ENCODE results near the gene NTRK1. TPM values are rescaled to one million over a fixed set of nuclear protein-coding genes. Genes with fewer than 3 reads are reported as not detected.

NTRK1 gene
- polyA plus RNA-seq, 1 experiment: 0.02 TPM

DNA sequence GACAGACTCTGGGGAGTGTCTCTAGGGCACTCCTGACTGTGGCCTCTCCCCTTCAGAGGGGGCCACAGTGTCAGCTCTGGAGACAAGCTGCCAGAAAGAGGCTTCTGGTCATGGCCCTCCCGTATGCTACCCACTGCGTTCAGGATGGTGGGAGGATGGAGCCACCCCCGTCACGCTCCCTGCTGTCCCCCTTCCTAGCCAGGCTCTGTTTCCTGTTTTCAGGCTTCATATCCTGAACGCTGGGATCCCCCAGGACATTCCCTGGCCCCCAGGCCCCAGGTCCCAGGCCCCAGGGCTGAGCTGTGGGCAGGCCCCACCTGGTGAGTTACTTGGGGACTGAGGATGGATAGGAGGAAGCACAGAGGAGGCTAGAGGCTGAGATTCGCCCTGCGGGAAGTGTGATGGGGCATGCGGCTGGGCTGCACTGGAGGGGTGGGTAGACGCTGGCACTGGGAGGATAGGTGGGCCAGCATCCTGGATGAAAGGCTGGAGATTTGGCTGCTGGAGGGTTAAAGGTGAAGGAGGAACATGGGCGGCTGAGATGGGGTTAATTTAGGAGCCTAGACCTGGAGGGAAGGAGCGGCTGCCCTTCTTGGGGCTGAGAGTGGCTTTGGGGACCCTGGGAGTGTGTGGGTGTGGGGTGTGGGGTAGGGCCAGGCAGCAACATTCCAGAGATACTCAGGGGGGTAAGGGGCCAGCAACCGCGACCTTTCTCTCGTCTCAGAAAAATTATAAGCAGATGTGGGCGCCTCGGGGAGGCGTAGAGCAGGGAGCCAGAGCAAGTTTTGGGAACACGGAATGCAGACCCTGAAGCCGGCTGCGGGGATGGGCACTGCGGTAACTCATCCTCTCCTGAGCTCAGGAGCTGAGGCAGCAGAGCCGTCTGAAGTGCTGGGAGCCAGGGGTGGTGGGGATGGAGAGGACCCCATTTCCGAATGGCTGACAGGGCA is 41.6 kb downstream of the NTRK1 start:
- POLR2A ChIA-PET: interaction anchor here (1.0 kb wide), 1 partner anchor 194 kb away, joined by 4 read pairs; no protein-coding TSS in a partner anchor
- CTCF ChIA-PET: interaction anchor here (0.6 to 7.4 kb wide), 9 partner anchors 9 to 276 kb away, joined by 3 to 64 read pairs (median 3); partner anchors contain the start of gene LRRC71
- DNase-seq (ENCODE audit: low read depth): no peak
- Histone ChIP-seq H3K27me3 (ENCODE audit: control insufficient read depth, insufficient read depth, low read length) (no peaks in the 10 kb centered on the region), H3K4me3 (ENCODE audit: low read depth, low read length) (no peak overlapping the region), H3K36me3 (ENCODE audit: control insufficient read depth, insufficient read depth, low read length) (peaks cover 21% of the 10 kb centered on the region)
- TF ChIP-seq, protein P1, sequence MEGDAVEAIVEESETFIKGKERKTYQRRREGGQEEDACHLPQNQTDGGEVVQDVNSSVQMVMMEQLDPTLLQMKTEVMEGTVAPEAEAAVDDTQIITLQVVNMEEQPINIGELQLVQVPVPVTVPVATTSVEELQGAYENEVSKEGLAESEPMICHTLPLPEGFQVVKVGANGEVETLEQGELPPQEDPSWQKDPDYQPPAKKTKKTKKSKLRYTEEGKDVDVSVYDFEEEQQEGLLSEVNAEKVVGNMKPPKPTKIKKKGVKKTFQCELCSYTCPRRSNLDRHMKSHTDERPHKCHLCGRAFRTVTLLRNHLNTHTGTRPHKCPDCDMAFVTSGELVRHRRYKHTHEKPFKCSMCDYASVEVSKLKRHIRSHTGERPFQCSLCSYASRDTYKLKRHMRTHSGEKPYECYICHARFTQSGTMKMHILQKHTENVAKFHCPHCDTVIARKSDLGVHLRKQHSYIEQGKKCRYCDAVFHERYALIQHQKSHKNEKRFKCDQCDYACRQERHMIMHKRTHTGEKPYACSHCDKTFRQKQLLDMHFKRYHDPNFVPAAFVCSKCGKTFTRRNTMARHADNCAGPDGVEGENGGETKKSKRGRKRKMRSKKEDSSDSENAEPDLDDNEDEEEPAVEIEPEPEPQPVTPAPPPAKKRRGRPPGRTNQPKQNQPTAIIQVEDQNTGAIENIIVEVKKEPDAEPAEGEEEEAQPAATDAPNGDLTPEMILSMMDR (IDR thresholded peaks at IDR 0.05; ENCODE audit: insufficient read depth, low read depth, low read length): no peak

DNA sequence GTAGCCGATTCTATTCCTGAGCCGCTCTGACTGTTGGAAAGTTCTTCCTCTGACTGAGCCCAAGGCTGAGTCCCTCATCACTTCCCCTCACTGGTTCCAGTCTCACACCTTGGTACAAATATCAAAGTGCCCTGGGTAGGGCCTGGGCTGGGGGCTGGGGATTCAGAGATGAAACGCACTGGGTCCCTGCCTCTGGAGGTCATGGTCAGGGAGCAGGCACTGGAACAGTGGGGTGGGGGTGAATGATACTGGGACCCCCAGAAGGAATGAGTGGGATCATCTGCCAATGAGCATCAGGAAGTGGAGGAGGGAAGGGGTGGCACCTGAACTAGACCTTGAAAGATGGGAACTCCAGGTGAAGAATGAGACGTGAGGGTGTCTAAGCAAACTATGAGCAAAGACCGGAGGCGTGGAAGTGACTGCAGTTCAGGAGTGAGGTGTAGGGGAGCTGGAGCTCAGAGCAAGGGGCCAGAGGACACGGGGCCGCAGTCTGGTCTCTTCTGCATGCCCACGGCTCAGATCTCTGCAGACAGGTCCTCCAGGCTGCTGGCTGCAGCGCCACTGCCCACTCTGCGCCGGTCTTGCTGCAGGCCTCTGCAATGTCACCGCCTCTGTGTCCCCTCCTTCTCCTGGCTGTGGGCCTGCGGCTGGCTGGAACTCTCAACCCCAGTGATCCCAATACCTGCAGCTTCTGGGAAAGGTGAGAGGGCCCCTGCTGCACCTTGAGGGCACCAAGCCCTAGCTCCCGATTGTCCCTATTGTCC is 42.8 kb downstream of the NTRK1 start:
- H3K36me3 ChIP-seq (ENCODE audit: control insufficient read depth, insufficient read depth, low read length): peaks cover 29% of the 10 kb centered on the region
- CTCF ChIA-PET: interaction anchor here (1.0 to 7.4 kb wide), 4 partner anchors 8 to 177 kb away, joined by 4 to 64 read pairs (median 28); partner anchors contain the start of gene LRRC71
- TF ChIP-seq, protein P1 (IDR thresholded peaks at IDR 0.05; ENCODE audit: insufficient read depth, low read depth, low read length): no peak
- no peak for DNase-seq (ENCODE audit: low read depth)
- H3K27me3 ChIP-seq (ENCODE audit: control insufficient read depth, insufficient read depth, low read length): no peaks in the 10 kb centered on the region
- POLR2A ChIA-PET: no interaction called here
- H3K4me3 ChIP-seq (ENCODE audit: low read depth, low read length): no peak overlapping the region

DNA sequence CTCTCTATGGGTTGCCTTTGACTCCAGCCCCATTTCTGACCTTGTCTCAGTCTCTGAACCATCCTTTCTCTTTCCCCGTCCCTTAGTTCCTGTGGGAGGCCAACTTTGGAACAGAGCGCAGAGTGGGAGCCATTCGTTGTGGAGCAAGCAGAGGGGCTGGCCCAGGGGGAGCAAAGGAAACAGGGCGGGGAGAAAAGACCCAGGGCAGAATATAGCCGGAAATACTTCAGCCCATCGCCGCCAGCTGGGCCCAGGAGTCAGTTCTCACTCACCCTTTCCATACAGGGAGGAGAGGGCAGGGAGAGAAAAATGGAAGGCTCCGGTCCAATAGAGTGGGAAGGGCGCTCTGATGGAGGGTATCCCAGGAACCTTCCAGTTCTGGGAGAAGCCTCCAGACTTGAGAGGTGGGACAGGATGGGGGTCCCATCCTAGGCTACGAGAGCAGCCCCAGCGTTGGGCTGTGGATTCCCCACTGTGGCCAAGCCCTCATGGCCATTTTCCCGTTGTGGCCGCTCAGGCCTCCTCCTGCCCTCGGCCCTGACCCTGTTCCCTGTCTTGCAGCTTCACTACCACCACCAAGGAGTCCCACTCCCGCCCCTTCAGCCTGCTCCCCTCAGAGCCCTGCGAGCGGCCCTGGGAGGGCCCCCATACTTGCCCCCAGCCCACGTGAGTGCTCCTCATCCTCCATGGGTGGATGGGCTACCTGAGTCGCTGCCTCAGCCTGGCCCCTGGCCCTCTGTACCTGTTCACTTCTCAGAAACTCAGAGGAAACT is 43.7 kb downstream of the NTRK1 start:
- TF ChIP-seq, protein P1 (IDR thresholded peaks at IDR 0.05; ENCODE audit: insufficient read depth, low read depth, low read length): no peak
- no peak overlapping the region for H3K4me3 ChIP-seq (ENCODE audit: low read depth, low read length)
- ChIA-PET CTCF (interaction anchor here (1.0 to 5.5 kb wide), 3 partner anchors 13 to 178 kb away, joined by 4 to 34 read pairs (median 21); partner anchors contain the start of gene LRRC71), POLR2A (no interaction called here)
- no peak for DNase-seq (ENCODE audit: low read depth)
- H3K36me3 ChIP-seq (ENCODE audit: control insufficient read depth, insufficient read depth, low read length): peaks cover 37% of the 10 kb centered on the region
- no peaks in the 10 kb centered on the region for H3K27me3 ChIP-seq (ENCODE audit: control insufficient read depth, insufficient read depth, low read length)

DNA sequence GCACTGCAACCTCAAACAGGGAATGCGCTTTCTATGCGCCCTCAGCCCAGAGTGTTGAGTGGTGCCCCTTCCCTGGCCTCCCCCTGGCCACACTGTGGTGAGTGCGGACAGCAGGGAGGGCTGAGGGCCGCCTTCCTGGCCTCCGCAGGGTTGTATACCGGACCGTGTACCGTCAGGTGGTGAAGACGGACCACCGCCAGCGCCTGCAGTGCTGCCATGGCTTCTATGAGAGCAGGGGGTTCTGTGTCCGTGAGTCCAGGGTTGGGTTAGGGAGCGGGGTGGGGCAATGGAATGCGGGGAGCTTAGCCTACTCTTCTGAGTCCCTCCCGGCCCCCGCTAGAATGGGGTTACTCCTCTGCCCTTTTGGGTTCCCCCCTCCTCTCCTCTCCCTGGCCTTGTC is 44.5 kb downstream of the NTRK1 start:
- no peak for DNase-seq (ENCODE audit: low read depth)
- Histone ChIP-seq H3K27me3 (ENCODE audit: control insufficient read depth, insufficient read depth, low read length) (no peaks in the 10 kb centered on the region), H3K4me3 (ENCODE audit: low read depth, low read length) (no peak overlapping the region), H3K36me3 (ENCODE audit: control insufficient read depth, insufficient read depth, low read length) (peaks cover 44% of the 10 kb centered on the region)
- TF ChIP-seq, protein P1 (IDR thresholded peaks at IDR 0.05; ENCODE audit: insufficient read depth, low read depth, low read length): no peak
- ChIA-PET POLR2A (no interaction called here), CTCF (no interaction called here)
